AML-193 (cell line): ENCODE results near the gene SF3B1.
"Not testable (repeated sequence)": the region's sequence is repeated elsewhere in the genome, so short reads cannot be mapped to it uniquely, and the experiment has no call there.

Experiments used
- DNase-seq, 2 experiments: peaks; one replicate each; lab custom pipeline; 2025; lab: John Stamatoyannopoulos, UW

Gene SF3B1, protein sequence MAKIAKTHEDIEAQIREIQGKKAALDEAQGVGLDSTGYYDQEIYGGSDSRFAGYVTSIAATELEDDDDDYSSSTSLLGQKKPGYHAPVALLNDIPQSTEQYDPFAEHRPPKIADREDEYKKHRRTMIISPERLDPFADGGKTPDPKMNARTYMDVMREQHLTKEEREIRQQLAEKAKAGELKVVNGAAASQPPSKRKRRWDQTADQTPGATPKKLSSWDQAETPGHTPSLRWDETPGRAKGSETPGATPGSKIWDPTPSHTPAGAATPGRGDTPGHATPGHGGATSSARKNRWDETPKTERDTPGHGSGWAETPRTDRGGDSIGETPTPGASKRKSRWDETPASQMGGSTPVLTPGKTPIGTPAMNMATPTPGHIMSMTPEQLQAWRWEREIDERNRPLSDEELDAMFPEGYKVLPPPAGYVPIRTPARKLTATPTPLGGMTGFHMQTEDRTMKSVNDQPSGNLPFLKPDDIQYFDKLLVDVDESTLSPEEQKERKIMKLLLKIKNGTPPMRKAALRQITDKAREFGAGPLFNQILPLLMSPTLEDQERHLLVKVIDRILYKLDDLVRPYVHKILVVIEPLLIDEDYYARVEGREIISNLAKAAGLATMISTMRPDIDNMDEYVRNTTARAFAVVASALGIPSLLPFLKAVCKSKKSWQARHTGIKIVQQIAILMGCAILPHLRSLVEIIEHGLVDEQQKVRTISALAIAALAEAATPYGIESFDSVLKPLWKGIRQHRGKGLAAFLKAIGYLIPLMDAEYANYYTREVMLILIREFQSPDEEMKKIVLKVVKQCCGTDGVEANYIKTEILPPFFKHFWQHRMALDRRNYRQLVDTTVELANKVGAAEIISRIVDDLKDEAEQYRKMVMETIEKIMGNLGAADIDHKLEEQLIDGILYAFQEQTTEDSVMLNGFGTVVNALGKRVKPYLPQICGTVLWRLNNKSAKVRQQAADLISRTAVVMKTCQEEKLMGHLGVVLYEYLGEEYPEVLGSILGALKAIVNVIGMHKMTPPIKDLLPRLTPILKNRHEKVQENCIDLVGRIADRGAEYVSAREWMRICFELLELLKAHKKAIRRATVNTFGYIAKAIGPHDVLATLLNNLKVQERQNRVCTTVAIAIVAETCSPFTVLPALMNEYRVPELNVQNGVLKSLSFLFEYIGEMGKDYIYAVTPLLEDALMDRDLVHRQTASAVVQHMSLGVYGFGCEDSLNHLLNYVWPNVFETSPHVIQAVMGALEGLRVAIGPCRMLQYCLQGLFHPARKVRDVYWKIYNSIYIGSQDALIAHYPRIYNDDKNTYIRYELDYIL

DNA sequence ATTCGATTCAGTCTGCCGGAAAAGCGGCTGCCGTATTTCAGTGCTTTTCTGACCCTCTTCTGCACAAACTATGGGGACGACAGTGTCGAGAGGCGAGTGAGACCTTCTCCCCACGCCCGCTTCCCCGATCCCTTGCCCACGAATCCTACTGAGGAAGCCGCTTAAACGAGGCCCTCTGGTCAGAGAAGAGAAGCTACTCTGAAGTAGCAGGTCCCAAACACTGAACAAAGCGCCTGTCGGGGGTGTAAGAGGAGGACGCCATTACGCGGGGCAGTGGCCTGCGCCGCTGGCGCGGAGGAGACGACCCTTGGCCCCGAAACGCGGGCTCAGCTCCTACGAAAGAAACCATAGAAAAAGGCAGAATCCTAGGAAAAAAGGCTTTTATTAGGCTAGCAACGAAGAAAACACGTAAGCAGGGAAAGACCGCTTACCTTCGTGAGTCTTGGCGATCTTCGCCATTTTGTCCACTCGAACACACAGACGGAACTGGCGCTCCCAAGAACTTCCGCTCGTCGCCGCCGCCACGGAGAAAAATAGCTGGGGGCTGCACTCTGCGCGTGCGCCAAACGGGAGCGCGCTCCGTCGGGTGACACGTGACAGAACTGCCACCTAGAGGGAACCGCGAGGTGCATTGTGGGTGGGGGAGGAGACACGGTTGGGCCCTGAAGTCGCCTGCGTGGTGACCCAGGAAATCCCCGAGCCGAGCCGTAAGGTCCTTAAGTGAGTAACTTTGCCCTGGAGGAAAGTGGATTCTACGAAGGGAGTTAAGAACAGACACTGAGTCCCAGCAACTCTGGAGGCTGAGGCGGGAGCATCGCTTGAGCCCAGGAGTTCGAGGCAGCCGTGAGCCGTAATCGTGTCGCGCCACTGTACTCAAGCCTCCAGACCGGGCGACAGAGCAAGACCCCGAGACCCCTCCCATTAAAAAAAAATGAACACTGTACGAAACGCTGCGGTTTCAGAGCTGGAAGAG is at the start of gene SF3B1:
TSS of gene SF3B1 (minus strand) at position 488 of the 973 bp plus-strand sequence. CDS start at position 459, 29 bp downstream.
- peak; percentile 92 to 97 for DNase-seq

DNA sequence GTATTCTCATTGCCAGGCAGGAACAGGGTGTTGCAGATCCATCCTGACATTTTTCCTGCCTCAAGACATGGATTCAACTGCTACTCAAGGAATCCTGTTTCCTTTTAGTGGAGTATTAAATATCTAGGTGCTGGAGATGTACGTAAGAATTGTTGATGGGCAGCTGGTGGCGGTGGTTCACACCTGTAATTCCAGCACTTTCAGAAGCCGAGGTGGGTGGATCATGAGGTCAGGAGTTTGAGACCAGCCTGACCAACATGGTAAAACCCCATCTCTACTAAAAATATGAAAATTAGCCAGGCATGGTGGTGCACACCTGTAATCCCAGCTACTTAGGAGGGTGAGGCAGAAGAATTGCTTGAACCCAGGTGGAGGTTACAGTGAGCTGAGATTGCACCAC is 49.4 kb upstream of the SF3B1 start:
- DNase-seq: not testable (repeated sequence)

DNA sequence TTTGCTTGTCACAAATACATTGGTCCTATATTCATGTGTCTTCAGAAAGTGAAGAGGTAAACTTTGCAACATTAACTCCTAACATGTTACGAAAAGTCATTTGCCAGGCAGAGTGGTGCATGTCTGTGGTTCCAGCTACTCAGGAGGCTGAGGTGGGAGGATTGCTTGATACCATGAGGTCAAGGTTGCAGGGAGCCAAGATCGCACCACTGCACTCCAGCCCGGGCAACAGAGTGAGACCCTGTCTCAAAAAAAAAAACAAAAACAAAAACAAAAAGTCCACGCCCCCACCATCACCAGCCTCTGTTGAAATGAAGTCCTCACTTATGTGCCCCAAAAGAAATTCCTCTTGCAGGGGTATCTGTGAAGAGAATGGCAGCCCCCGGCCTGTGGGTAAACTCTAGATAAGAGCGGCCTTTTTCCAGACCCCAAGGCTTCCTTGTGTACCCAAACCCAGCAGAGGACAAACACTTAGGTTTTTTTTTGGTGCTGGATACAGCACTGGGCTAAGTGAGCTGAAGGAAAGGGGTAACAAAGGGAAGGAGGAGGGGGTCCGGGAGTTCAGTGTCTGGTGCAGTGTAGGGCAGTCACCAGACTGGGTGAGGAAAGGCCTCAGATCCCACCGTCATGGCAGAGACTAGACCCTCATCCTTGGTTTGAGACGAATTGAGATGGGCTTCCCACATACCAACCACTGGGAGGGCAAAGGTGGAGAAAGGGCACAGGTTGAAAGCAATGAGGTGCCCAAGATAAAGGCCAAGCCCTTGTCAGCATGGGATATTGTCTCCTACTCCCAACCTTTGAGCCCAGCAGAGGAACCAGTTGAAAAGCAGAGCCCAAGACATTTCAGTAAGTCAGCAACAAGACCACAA is 45.6 kb upstream of the SF3B1 start:
- DNase-seq: no peak

DNA sequence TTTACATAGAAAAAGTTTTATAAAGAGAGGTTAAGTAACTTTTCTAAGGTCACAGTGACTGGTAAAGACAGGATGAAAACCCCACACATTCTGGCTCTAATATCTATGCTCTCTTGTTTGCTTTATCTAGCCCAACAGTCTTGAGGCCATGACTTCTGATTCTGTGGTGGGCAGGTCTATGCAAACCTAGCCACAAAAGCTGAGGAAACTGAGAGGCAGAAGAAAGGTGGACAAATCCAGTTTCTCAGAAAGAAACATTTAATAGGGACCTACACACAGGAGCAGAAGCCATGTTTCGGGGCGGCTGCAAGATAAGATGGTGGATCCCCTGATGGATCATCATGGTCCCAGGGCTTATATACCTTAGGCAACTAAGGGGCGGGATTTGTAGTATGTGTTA is 43.0 kb upstream of the SF3B1 start:
- DNase-seq: no peak

- DNase-seq: no peak
Observed at GRCh38 chr2:197472166-197472565, 37.3 kb upstream of the SF3B1 start.

DNA sequence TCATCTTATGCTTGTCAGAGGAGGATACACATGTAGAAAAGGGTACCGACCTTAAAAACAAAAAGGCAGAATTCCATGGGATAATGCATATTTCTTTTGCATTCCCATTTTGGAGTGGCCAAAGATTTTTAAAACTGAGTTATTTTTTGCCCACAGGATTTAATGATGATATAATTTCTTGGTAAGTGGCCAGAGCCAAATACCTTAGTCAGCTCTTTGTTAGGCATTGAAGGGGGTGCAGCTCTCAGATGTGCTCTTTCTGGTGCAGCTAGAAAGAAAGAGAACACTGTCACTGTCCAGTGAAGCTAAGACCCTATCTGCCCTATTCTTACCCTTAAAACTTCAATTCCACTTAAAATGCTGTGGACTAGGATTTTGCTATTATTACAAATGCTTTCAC is 29.3 kb upstream of the SF3B1 start:
- no peak for DNase-seq

DNA sequence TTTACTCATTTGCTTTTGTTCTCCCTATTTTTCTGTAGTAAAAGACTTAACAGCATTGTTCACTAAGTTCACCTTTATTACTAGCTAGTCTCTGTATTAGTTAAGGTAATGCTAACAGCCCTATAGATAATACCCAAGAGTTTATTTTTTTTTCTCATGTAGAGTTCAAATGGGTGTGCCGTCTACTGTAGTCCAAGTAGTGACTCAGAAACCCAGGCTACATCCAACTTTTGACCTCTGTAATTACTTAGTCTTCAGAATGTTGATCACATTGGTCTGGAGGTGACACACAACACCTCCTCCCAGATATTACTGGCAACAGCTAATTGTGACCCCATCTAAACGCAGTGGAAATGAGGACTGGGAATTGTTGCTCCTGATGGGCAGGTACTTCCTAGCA is 26.2 kb upstream of the SF3B1 start:
- DNase-seq: no peak

GRCh38 chr2:197460649-197461048 is 25.8 kb upstream of the SF3B1 start:
- no peak for DNase-seq

DNA sequence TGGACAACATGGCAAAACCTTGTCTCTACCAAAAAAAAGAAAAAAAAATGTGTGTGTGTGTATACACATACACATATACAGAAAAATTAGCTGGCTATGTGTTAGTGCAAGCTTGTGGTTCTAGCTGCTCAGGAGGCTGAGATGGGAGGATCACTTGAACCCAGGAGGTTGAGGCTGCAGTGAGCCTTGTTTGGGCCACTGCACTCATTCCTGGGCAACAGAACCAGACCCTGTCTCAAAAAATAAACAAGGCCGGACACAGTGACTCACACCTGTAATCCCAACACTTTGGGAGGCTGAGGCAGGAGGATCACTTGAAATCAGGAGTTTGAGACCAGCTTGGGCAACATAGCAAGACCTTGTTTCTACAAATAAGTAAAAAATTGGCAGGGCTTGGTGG is 20.6 kb upstream of the SF3B1 start:
- no peak for DNase-seq

DNA sequence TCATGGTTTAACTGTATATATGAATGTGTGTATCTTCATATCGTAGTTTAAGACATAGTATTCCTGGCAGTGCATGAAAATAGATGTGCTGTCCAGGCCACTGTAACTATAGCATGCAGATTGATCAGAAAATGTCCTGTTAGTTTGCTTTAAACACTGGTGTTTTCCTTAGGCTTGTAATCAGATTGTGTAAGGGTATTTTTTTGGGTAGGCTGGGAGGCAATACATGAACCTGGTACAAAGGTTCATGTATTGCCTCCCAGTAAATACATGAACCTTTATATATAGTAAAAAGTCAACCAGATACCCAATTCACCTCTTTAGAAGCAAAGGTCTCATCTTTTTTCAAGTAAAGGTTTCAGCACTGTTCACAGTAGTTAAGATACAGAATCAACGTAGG is 20.1 kb upstream of the SF3B1 start:
- no peak for DNase-seq

DNA sequence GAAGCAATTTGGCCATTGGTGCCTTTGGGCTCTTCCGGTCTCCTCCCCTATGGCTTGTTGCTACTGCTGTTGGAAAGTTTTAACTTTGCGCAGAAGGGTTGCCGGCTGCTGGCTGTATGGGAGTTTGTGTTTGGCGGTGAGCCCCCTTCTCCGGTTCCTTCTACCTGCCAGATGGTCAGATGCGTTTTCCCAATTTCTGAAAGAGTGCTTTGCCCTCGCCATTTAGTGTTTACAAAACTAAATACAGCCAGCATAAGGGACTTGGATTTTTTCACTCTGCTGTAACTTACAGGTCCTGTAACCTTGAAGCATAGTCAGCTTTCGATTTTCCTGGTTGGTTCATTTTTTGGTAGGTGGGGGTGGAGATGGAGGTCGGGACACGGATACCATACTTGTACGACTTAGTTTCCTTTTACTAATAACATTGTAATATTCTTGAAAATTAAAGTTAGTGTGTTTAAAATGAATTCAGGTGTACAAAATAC is 19.1 kb upstream of the SF3B1 start:
- peak in 1 of 2 experiments; percentile 32 for DNase-seq

DNA sequence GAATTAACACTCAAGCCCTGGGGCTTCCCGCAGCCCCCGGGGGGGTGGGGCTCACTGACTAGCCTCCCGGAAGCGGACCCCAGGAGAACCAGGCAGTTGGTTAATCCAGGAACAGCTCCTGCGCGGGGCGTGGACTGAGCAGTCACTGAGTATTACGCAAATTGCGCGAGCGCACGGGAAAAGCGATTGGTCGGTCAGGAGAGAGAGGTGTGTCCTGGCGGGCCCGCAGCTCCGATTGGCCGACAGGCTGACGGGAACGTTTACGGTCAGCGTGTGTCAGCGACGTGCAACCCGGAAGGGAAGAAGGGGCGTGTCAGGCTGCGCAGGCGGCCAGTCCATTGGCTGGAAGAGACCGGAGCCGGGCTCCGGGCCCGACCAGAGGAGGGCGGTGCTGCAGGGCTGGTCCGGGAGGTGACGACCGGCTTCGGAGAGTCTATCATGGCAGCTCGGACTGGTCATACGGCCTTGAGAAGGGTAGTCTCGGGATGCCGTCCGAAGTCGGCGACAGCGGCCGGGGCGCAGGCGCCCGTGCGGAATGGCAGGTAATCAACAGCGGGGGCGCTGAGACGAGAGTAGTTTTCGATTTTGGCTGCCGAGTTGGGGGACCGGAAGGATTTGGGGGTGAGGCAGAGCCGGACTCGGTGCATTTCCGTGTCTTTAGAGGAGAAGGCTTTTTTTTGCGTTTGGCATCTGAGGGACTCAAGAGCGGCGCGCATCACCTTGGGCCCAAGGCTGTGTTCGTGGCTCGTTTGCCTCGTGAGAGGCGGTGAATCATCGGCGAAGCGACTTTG is 18.5 kb upstream of the SF3B1 start, which contains the start of gene COQ10B:
TSS of gene COQ10B (plus strand) at position 430 of the 791 bp plus-strand sequence. CDS start at position 439, 9 bp downstream.
- DNase-seq: peak; percentile 98 to 99

DNA sequence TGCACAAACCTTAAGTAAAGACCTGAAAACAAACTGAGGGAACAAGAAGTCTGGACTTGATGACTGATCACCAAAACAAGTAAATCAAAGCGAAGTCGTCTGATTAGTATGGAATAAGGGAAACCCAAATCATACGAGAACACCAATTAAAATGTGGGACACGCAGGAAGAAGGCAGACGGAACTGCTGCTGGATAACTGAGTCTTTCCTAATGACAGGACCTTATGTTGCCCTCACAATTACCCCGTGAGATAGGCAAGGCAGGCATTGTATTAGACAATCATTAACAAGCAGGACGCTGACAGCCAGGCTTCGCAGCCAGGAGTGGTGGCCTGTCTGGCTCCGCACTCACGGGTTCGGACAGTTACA is 17.9 kb upstream of the SF3B1 start:
- DNase-seq: no peak

- DNase-seq: not testable (repeated sequence)
Observed at GRCh38 chr2:197450935-197451358, 16.1 kb upstream of the SF3B1 start.

DNA sequence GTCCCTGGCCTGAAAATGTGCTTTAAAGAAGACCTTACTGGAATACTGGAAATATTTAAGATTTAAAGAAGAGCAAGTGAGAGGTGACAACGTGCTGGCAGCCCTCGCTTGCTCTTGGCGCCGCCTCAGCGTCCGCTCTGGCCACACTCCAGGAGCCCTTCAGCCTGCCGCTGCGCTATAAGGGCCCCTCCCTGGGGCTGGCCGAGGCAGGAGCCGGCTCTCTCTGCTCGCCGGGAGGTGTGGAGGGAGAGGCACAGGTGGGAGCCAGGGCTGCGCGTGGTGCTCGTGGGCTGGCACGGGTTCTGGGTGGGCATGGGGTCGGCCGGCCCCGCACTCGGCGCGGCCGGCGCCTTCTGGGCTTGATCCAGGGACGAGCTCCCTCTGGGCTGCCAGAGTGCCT is 15.6 kb upstream of the SF3B1 start:
- DNase-seq: no peak

GRCh38 chr2:197446844-197447243 is 12.0 kb upstream of the SF3B1 start:
- DNase-seq: no peak

- DNase-seq: no peak
Observed at GRCh38 chr2:197445746-197446145, 10.9 kb upstream of the SF3B1 start.

GRCh38 chr2:197442857-197443256 is 8.0 kb upstream of the SF3B1 start:
- DNase-seq: peak; percentile 33 to 40

DNA sequence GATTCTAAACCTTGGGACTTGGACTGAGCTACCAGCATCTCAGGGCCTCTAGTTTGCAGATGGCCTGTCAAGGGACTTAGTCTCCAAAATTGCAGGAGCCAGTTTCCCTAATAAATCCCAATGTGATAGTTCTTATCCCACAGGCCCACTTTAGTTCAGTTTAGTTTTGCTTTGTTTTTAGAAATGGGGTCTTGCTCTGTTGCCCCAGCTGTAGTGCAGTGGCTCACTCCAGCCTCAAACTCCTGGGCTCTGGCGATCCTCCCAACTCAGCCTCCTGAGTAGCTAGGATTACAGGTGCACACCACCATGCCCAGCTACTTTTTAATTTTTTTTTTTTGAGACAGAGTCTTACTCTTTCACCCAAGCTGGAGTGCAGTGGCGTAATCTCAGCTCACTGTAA is 2.6 kb upstream of the SF3B1 start:
- no peak for DNase-seq
